GM18868 (cell line): Measurements from ENCODE around the gene KRT86.
A peak's percentile ranks its signal among the peaks of the same experiment; 100 is the strongest.
"Not testable (repeated sequence)": the region's sequence is repeated elsewhere in the genome, so short reads cannot be mapped to it uniquely, and the experiment has no call there.

ENCODE experiments used
- ATAC-seq: cut with Tn5 transposase; IDR thresholded peaks from one replicate; pipeline ENCODE4 v1.9.1; 2021; ENCODE audit warnings: mild to moderate bottlenecking, moderate library complexity; ENCODE audit not compliant: unreplicated experiment

The KRT86 gene

DNA sequence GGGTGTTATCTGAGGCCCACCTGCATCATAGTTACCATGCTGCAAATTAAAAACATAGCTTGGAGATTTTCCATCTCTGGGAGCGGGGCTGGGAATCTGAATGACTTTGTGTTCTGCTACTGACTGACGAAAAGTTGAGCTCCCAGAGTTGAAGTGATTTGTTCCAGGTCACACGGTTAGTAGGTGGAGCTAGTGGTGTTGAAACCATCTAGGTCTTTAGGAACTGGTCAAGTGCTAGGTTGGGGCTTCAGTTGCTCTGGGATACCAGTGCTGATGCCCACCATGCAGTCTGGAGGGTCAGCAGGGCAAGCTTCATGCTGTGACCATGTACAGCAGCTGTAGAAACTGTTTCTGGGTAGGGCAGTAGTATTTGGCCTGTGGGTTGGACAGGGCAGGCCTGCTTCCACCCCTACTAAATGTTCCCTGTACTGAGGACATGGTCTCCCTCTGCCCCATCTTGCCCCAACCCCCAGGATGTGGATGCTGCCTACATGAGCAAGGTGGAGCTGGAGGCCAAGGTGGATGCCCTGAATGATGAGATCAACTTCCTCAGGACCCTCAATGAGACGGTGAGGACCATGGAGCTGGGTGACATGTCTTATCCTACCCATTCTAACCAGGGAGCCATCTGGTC lies 36.1 kb upstream of the KRT86 start:
- ATAC-seq = no peak

GRCh38 chr12:52238916-52239646 lies 35.4 kb upstream of the KRT86 start:
- ATAC-seq = no peak

GRCh38 chr12:52239767-52240166 lies 34.7 kb upstream of the KRT86 start:
- no peak for ATAC-seq

GRCh38 chr12:52240247-52240646 lies 34.2 kb upstream of the KRT86 start:
- not testable (repeated sequence) for ATAC-seq

DNA sequence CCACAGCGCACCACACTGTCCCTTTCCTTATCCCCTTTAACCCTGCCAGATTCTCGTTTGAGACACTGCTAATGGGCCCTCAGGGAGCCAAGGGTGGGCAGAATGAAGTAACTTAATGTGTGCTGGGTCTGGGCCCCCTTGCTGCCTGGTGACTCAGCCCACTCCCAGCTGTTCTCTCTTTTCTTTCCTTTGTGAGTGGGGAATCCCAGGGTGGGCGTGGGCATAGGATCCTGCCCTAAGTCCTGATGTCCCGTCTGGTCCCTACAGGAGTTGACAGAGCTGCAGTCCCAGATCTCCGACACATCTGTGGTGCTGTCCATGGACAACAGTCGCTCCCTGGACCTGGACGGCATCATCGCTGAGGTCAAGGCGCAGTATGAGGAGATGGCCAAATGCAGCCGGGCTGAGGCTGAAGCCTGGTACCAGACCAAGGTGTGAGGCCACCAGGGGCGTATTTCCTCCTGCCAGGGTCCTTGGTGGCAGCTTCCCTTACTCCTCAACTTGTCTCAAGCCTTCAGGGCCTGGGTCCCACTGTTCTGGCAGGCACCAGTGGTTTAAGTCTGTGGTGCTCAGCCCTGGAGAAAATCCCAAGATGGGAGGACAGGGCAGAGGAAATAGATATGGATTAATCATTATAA lies 33.1 kb upstream of the KRT86 start:
- no peak for ATAC-seq

DNA sequence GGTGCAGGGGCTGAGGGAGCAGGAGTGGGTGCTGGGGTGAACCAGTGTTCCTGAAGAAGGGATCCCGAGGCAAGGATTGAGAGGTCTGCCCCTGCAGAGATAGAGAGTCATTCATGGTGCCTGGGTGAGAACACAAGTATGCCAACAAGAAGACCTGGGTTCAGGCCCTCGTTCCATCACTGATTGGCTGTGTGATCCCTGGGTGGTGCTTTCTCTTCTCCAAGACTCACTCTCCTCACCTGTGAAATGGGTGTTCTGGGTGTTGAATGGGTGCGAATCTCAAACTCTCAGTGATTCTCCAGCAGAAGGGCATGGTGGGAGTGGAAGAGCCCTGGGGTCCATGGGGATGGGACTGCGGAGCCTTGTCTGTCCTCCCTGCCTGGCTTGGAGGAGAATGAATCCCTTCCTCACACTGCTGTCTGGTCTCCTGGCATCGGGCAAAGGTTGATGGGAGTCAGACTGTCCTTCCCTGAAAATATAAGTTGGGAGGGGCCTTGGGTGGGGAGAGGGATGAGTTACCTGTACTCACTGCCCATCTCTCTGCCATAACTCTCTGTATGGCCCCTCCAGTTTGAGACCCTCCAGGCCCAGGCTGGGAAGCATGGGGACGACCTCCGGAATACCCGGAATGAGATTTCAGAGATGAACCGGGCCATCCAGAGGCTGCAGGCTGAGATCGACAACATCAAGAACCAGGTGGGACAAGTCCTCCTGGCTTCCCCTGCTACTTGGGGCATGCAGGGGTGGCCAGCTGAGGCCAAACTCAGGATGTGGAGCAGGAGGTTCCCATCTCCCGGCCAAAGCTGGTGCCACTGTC lies 31.8 kb upstream of the KRT86 start:
- no peak for ATAC-seq

GRCh38 chr12:52243259-52243855 lies 31.1 kb upstream of the KRT86 start:
- ATAC-seq = no peak

DNA sequence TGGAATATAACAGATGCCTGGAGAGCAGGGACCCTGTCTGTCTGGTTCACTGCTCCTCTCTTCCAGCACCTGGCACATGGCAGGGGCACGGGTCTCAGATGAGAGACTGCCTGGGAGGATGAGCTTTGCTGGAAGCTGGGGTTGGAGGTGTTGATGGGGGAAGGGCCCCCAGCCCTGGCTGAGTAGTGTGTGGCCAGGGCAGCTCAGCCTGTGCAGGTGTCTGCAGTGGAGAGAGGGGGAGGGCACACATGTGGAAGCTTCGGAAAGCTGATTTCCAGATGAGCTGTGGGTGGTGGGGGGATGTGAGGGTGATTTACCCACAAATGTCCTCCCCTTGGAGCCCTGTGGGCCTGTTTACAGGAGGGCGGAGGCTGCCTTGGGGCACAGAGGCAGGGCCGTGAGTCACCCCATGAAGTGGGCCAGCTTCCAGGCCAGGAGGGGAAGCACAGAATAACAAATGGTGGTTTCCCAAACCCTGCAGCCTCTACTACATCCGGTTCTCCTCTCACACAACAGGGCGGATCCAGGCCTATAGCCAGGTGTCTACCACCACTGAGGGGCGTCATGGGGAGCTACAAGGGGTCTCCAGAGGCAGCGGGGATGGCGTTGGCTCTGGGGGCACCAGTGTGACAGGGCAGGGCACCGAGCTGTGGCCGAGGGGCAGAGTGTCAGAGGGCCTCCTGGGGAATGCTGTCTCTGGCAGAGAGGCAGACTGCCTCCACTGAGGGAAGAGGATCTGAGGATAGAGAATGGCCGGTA lies 30.4 kb upstream of the KRT86 start:
- peak; percentile 93 for ATAC-seq

DNA sequence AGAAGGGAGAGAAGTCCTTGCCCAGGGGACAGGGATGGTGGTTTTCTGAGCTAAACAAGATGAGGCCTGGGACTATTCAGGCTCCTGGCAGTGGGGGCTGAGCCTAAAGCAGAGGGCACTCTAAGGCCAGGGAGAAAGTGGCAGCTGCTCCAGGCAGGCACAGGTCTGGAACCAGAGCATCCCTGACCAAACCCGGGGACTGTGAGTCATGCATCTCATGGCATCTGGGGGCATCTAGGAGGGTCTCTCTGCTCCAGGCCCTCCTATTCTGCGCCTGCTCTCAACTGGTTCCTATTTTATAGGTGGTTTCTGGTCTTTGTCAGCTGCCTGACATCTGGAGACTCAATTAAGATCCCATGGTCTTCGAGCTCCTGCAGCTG lies 29.8 kb upstream of the KRT86 start:
- no peak for ATAC-seq

DNA sequence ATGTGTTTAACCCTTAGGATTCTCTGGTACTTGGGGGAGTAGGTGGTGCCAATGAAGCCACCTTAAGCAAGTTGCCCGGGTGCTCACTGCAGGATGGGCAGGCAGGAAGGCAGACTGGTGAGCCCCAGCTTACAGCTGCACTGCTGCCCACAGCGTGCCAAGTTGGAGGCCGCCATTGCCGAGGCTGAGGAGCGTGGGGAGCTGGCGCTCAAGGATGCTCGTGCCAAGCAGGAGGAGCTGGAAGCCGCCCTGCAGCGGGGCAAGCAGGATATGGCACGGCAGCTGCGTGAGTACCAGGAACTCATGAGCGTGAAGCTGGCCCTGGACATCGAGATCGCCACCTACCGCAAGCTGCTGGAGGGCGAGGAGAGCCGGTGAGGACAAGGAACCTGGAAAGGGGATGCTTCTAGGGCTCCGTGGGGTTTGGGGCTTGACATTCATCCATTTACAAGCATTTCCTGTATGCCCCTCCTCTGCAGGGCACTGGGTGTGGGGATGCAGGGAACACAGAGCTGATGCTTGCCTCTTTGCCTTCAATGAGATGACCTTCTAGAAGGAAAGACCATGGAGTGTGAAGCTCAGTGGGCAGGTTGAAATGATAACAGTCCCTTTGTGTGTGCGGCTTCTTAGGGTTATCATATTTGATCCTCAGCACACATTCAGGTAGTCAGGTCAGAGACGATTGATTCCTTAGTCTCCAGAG lies 29.0 kb upstream of the KRT86 start:
- ATAC-seq = no peak

GRCh38 chr12:52245962-52246569 lies 28.4 kb upstream of the KRT86 start:
- ATAC-seq = no peak

DNA sequence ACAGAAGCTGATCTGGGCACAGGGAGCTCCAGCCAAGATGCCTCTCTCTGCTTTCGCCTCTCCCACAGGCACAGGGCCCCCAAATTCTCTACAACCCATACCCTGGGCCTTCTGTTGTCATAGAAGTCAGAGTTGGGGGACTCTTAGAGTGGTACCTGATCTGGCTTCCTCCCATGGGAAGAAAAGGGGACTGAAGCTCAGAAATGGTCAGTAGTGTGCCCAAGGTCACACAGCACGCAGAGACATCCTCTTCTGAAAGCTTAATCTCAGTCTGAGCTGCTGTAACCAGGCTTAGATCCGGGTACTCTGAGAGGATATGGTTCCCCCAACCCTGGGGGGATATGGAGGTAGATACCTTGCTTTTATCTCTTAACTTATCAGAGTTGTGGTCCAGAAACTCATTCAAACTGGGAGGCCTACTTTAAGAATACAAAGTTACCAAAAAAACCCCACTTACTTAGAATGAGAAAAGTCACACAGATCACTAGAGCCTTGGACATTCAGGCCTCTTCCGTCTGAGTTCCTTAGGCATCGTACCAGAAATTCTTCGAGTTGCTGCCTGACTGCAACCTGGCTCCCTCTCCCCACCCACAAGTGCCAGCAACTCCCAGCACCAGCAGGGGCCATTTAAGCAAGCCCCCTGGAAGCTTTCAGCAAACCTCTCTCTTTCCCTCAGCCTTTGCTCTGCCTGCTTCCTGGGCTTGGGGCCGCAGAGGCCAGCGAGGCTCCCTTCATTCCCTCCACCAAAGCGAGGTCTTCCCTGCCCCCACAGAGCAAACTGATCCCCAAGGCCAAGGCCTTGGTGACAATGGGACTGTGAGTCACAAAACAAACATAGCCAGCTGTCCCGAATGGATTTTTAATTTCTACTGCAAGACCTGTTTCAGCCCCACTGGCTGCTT lies 27.5 kb upstream of the KRT86 start:
- ATAC-seq = no peak

- no peak for ATAC-seq
These were observed 26.6 kb upstream of the KRT86 start for GRCh38 chr12:52247622-52248540.

- no peak for ATAC-seq
These were observed 25.6 kb upstream of the KRT86 start for GRCh38 chr12:52248541-52249461.

- no peak for ATAC-seq
These were observed 24.9 kb upstream of the KRT86 start for GRCh38 chr12:52249511-52250047.
